ENCODE data around the gene COL5A3. TPM values are rescaled to one million over a fixed set of nuclear protein-coding genes. Genes with fewer than 3 reads are reported as not detected.

The COL5A3 gene
- polyA plus RNA-seq, 6 donors from 2014 or later = not detected

GRCh38 chr19:10007371-10008183, 2.7 kb downstream of the COL5A3 start:
- Mint-ChIP-seq H3K27ac (no peak overlapping the region), H3K9me3 (peaks cover 4 to 19% (median 11%) of the 10 kb centered on the region in 7 donors), H3K36me3 (peaks cover 4 to 28% of the 10 kb centered on the region in 2 donors), H3K4me3 (no peak overlapping the region), H3K4me1 (peaks cover 5 to 17% (median 9%) of the 10 kb centered on the region in 3 donors), H3K27me3 (peaks cover 59 to 92% (median 82%) of the 10 kb centered on the region in 3 donors)
- DNase-seq (no peak), ATAC-seq (ENCODE audit: low read depth in 2 of 2) (no peak)

- H3K27me3 Mint-ChIP-seq = peaks cover 55 to 89% (median 82%) of the 10 kb centered on the region in 3 donors
- H3K9me3 Mint-ChIP-seq = peaks cover 4 to 19% (median 11%) of the 10 kb centered on the region in 7 donors
- H3K4me1 Mint-ChIP-seq = peaks cover 5 to 17% (median 9%) of the 10 kb centered on the region in 3 donors
- peak overlapping the region in 1 of 6 donors; percentile 70 for H3K27ac Mint-ChIP-seq
- DNase-seq (no peak), ATAC-seq (ENCODE audit: low read depth in 2 of 2) (no peak)
- peaks cover 4 to 28% of the 10 kb centered on the region in 2 donors for H3K36me3 Mint-ChIP-seq
- no peak overlapping the region for H3K4me3 Mint-ChIP-seq
Measured at GRCh38 chr19:10006752-10007323, 3.5 kb downstream of the COL5A3 start.

- DNase-seq (no peak), ATAC-seq (ENCODE audit: low read depth in 2 of 2) (no peak)
- Mint-ChIP-seq H3K4me1 (peaks cover 5 to 17% (median 9%) of the 10 kb centered on the region in 3 donors), H3K9me3 (peaks cover 4 to 18% (median 11%) of the 10 kb centered on the region in 7 donors), H3K36me3 (peaks cover 4 to 28% of the 10 kb centered on the region in 2 donors), H3K27me3 (peaks cover 53 to 89% (median 83%) of the 10 kb centered on the region in 3 donors), H3K27ac (no peak overlapping the region), H3K4me3 (no peak overlapping the region)
Measured at GRCh38 chr19:10006335-10006708, 4.0 kb downstream of the COL5A3 start.

- Mint-ChIP-seq H3K4me3 (no peak overlapping the region), H3K27me3 (peaks cover 48 to 83% (median 79%) of the 10 kb centered on the region in 3 donors), H3K27ac (no peak overlapping the region), H3K9me3 (peaks cover 2 to 14% (median 11%) of the 10 kb centered on the region in 7 donors), H3K4me1 (peaks cover 5 to 14% (median 9%) of the 10 kb centered on the region in 3 donors), H3K36me3 (peaks cover 4 to 28% of the 10 kb centered on the region in 2 donors)
- DNase-seq = no peak
- no peak for ATAC-seq (ENCODE audit: low read depth in 2 of 2)
Measured at GRCh38 chr19:10005632-10006334, 4.5 kb downstream of the COL5A3 start.

- Mint-ChIP-seq H3K36me3 (peaks cover 4 to 22% of the 10 kb centered on the region in 2 donors), H3K4me1 (peaks cover 1 to 12% (median 6%) of the 10 kb centered on the region in 3 donors), H3K9me3 (peaks cover under 1 to 13% (median 8%) of the 10 kb centered on the region in 7 donors), H3K27ac (peak overlapping the region in 1 of 6 donors; percentile 29), H3K4me3 (no peak overlapping the region), H3K27me3 (peaks cover 51 to 80% (median 80%) of the 10 kb centered on the region in 3 donors)
- ATAC-seq (ENCODE audit: low read depth in 2 of 2) (no peak), DNase-seq (no peak)
Measured at GRCh38 chr19:10004617-10005016, 5.7 kb downstream of the COL5A3 start.

GRCh38 chr19:10003271-10003670, 7.0 kb downstream of the COL5A3 start:
- Mint-ChIP-seq H3K4me1 (peaks cover 0 to 5% (median 4%) of the 10 kb centered on the region in 3 donors), H3K27ac (no peak overlapping the region), H3K27me3 (peaks cover 44 to 71% (median 70%) of the 10 kb centered on the region in 3 donors), H3K36me3 (peaks cover 4 to 19% of the 10 kb centered on the region in 2 donors), H3K4me3 (no peak overlapping the region), H3K9me3 (peaks cover 0 to 13% (median 7%) of the 10 kb centered on the region in 7 donors)
- no peak for DNase-seq
- no peak for ATAC-seq (ENCODE audit: low read depth in 2 of 2)

GRCh38 chr19:10001899-10002298, 8.4 kb downstream of the COL5A3 start:
- DNase-seq (no peak), ATAC-seq (ENCODE audit: low read depth in 2 of 2) (no peak)
- H3K4me3 Mint-ChIP-seq = no peak overlapping the region
- peaks cover 39 to 70% (median 70%) of the 10 kb centered on the region in 3 donors for H3K27me3 Mint-ChIP-seq
- peaks cover 0 to 5% (median 4%) of the 10 kb centered on the region in 3 donors for H3K4me1 Mint-ChIP-seq
- peaks cover 0 to 11% (median 5%) of the 10 kb centered on the region in 7 donors for H3K9me3 Mint-ChIP-seq
- peaks cover 4 to 7% of the 10 kb centered on the region in 2 donors for H3K36me3 Mint-ChIP-seq
- H3K27ac Mint-ChIP-seq = no peak overlapping the region

GRCh38 chr19:10000171-10000826, 10.0 kb downstream of the COL5A3 start:
- DNase-seq = peak; percentile 13
- no peak overlapping the region for H3K4me3 Mint-ChIP-seq
- ATAC-seq (ENCODE audit: low read depth in 2 of 2) = no peak
- peaks cover 37 to 65% (median 60%) of the 10 kb centered on the region in 3 donors for H3K27me3 Mint-ChIP-seq
- H3K4me1 Mint-ChIP-seq = peaks cover 0 to 7% (median 0%) of the 10 kb centered on the region in 3 donors
- peak overlapping the region in 1 of 6 donors; percentile 33 for H3K27ac Mint-ChIP-seq
- H3K36me3 Mint-ChIP-seq = peaks cover 0 to 4% of the 10 kb centered on the region in 2 donors
- peaks cover 0 to 10% (median 0%) of the 10 kb centered on the region in 7 donors for H3K9me3 Mint-ChIP-seq

GRCh38 chr19:9996541-9996940, 13.8 kb downstream of the COL5A3 start:
- Mint-ChIP-seq H3K4me3 (no peak overlapping the region), H3K27ac (peak overlapping the region in 1 of 6 donors; percentile 75), H3K27me3 (peaks cover 27 to 47% (median 40%) of the 10 kb centered on the region in 3 donors), H3K4me1 (peaks cover 3 to 12% (median 4%) of the 10 kb centered on the region in 3 donors), H3K36me3 (no peaks in the 10 kb centered on the region), H3K9me3 (peaks cover 0 to 7% (median 0%) of the 10 kb centered on the region in 7 donors)
- DNase-seq = no peak
- no peak for ATAC-seq (ENCODE audit: low read depth in 2 of 2)

GRCh38 chr19:9995999-9996398, 14.3 kb downstream of the COL5A3 start:
- Mint-ChIP-seq H3K4me1 (peaks cover 7 to 16% (median 8%) of the 10 kb centered on the region in 3 donors), H3K27ac (no peak overlapping the region), H3K36me3 (no peaks in the 10 kb centered on the region), H3K4me3 (no peak overlapping the region), H3K9me3 (peaks cover 0 to 7% (median 0%) of the 10 kb centered on the region in 7 donors), H3K27me3 (peaks cover 27 to 49% (median 42%) of the 10 kb centered on the region in 3 donors)
- ATAC-seq (ENCODE audit: low read depth in 2 of 2) (no peak), DNase-seq (no peak)

- H3K4me1 Mint-ChIP-seq = peaks cover 7 to 14% (median 8%) of the 10 kb centered on the region in 3 donors
- H3K27me3 Mint-ChIP-seq = peaks cover 20 to 44% (median 41%) of the 10 kb centered on the region in 3 donors
- no peak overlapping the region for H3K27ac Mint-ChIP-seq
- ATAC-seq (ENCODE audit: low read depth in 2 of 2) (no peak), DNase-seq (no peak)
- no peak overlapping the region for H3K4me3 Mint-ChIP-seq
- no peaks in the 10 kb centered on the region for H3K36me3 Mint-ChIP-seq
- peaks cover 0 to 7% (median 0%) of the 10 kb centered on the region in 7 donors for H3K9me3 Mint-ChIP-seq
Measured at GRCh38 chr19:9995084-9995483, 15.2 kb downstream of the COL5A3 start.

GRCh38 chr19:9991425-9992191, 18.7 kb downstream of the COL5A3 start:
- H3K27me3 Mint-ChIP-seq = peaks cover 9 to 29% (median 28%) of the 10 kb centered on the region in 3 donors
- no peak overlapping the region for H3K4me3 Mint-ChIP-seq
- H3K36me3 Mint-ChIP-seq = no peaks in the 10 kb centered on the region
- peaks cover 7 to 14% (median 8%) of the 10 kb centered on the region in 3 donors for H3K4me1 Mint-ChIP-seq
- ATAC-seq (ENCODE audit: low read depth in 2 of 2) = no peak
- peaks cover 0 to 4% (median 0%) of the 10 kb centered on the region in 7 donors for H3K9me3 Mint-ChIP-seq
- peak overlapping the region in 2 of 6 donors; percentile 27 to 33 for H3K27ac Mint-ChIP-seq
- DNase-seq = no peak
